ENCODE measurements around the gene HMGA1. TPM values are rescaled to one million over a fixed set of nuclear protein-coding genes. Genes with fewer than 3 reads are reported as not detected.

The HMGA1 gene
- total RNA-seq, 4 donors from 2014 or later, result 93.3 to 127 (median 111) TPM

- peaks cover 4% of the 10 kb centered on the region for H3K4me1 ChIP-seq
- H3K36me3 ChIP-seq, result peaks cover 4% of the 10 kb centered on the region
- TF ChIP-seq POLR2AphosphoS5 (IDR thresholded peaks at IDR 0.05), result no peak
- no peak for TF ChIP-seq POLR2A (IDR thresholded peaks at IDR 0.05)
- no peak for TF ChIP-seq EP300 (IDR thresholded peaks at IDR 0.05)
- no peak for TF ChIP-seq CTCF (IDR thresholded peaks at IDR 0.05)
- no peaks in the 10 kb centered on the region for H3K27me3 ChIP-seq
- H3K9me3 ChIP-seq, result no peaks in the 10 kb centered on the region
- 76% methylated on average over 10 of the region's 10 CpGs for WGBS
- DNase-seq (ENCODE audit: low spot score in 2 of 2), result no peak
- no peak overlapping the region for H3K27ac ChIP-seq
- no peak overlapping the region for H3K4me3 ChIP-seq
Observed at GRCh38 chr6:34276881-34277762, 40.4 kb downstream of the HMGA1 start.

DNA sequence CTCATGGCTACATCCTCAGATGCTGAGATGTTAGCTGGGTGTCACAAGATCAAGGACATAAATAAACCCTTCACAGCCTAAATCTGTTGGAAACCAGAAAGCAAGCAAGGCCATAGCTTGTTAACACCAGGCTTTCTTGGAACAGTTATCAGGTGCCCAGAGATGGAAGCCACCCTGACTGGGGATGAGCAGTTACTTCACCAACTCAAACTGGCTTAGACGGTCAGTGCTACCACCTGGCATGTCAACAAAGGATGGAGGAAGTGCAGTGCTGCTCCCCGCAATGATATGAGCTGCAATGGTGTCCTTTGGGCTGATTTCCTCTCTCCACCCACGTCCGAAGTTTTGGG is 41.1 kb downstream of the HMGA1 start:
- Histone ChIP-seq H3K9me3 (no peaks in the 10 kb centered on the region), H3K27ac (no peak overlapping the region), H3K27me3 (no peaks in the 10 kb centered on the region), H3K4me1 (peaks cover 7% of the 10 kb centered on the region), H3K4me3 (no peak overlapping the region), H3K36me3 (peaks cover 4% of the 10 kb centered on the region)
- DNase-seq (ENCODE audit: low spot score in 2 of 2), result no peak
- 92% methylated on average over 4 of the region's 4 CpGs for WGBS
- no peak for TF ChIP-seq POLR2A (IDR thresholded peaks at IDR 0.05)
- no peak for TF ChIP-seq CTCF (IDR thresholded peaks at IDR 0.05)
- TF ChIP-seq EP300 (IDR thresholded peaks at IDR 0.05), result no peak
- no peak for TF ChIP-seq POLR2AphosphoS5 (IDR thresholded peaks at IDR 0.05)

GRCh38 chr6:34278833-34279232 is 42.2 kb downstream of the HMGA1 start:
- no peak for TF ChIP-seq POLR2AphosphoS5 (IDR thresholded peaks at IDR 0.05)
- TF ChIP-seq POLR2A (IDR thresholded peaks at IDR 0.05), result no peak
- TF ChIP-seq EP300 (IDR thresholded peaks at IDR 0.05), result no peak
- TF ChIP-seq CTCF (IDR thresholded peaks at IDR 0.05), result no peak
- no peak for DNase-seq (ENCODE audit: low spot score in 2 of 2)
- H3K36me3 ChIP-seq, result peaks cover 4% of the 10 kb centered on the region

GRCh38 chr6:34280216-34280615 is 43.5 kb downstream of the HMGA1 start:
- 93% methylated on average over 4 of the region's 4 CpGs for WGBS

More at GRCh38 chr6:34278833-34279232, 42.2 kb downstream of the HMGA1 start:
- no peak overlapping the region for H3K4me3 ChIP-seq
- no peak overlapping the region for H3K27ac ChIP-seq
- peaks cover 5% of the 10 kb centered on the region for H3K4me1 ChIP-seq
- no peaks in the 10 kb centered on the region for H3K9me3 ChIP-seq
- 79% methylated on average over 5 of the region's 5 CpGs for WGBS
- H3K27me3 ChIP-seq, result no peaks in the 10 kb centered on the region

More at GRCh38 chr6:34280216-34280615, 43.5 kb downstream of the HMGA1 start:
- no peak for DNase-seq (ENCODE audit: low spot score in 2 of 2)
- Histone ChIP-seq H3K4me1 (peaks cover 10% of the 10 kb centered on the region), H3K9me3 (no peaks in the 10 kb centered on the region), H3K4me3 (no peak overlapping the region), H3K27ac (no peak overlapping the region), H3K27me3 (no peaks in the 10 kb centered on the region), H3K36me3 (peaks cover 4% of the 10 kb centered on the region)
- TF ChIP-seq EP300 (IDR thresholded peaks at IDR 0.05) (no peak), CTCF (IDR thresholded peaks at IDR 0.05) (no peak), POLR2A (IDR thresholded peaks at IDR 0.05) (no peak)

Measured in suprapubic skin (tissue), 4 donors.